GM18502 (cell line): Measurements from ENCODE around the gene GGT6.

Experiments
- ATAC-seq: cut with Tn5 transposase; IDR thresholded peaks from one replicate; pipeline ENCODE4 v1.9.1; 2021; ENCODE audit warnings: mild to moderate bottlenecking; ENCODE audit not compliant: unreplicated experiment, poor library complexity

Gene GGT6

GRCh38 chr17:4530799-4531730 lies 29.3 kb downstream of the GGT6 start:
- no peak for ATAC-seq

GRCh38 chr17:4529533-4530152 lies 30.7 kb downstream of the GGT6 start:
- no peak for ATAC-seq

GRCh38 chr17:4527566-4528125 lies 32.7 kb downstream of the GGT6 start:
- ATAC-seq: no peak

GRCh38 chr17:4527134-4527533 lies 33.2 kb downstream of the GGT6 start:
- ATAC-seq: no peak

- no peak for ATAC-seq
Observed at GRCh38 chr17:4525691-4526397, 34.5 kb downstream of the GGT6 start.

GRCh38 chr17:4523946-4524345 lies 36.4 kb downstream of the GGT6 start:
- ATAC-seq: no peak

- no peak for ATAC-seq
Observed at GRCh38 chr17:4522661-4523060, 37.7 kb downstream of the GGT6 start.

GRCh38 chr17:4520894-4521600 lies 39.3 kb downstream of the GGT6 start:
- ATAC-seq: no peak

- no peak for ATAC-seq
Observed at GRCh38 chr17:4520060-4520893, 40.1 kb downstream of the GGT6 start.

- ATAC-seq: no peak
Observed at GRCh38 chr17:4519361-4519788, 41.0 kb downstream of the GGT6 start.

GRCh38 chr17:4518901-4519300 lies 41.5 kb downstream of the GGT6 start:
- ATAC-seq: no peak

- ATAC-seq: no peak
Observed at GRCh38 chr17:4516735-4517134, 43.6 kb downstream of the GGT6 start.

- no peak for ATAC-seq
Observed at GRCh38 chr17:4515501-4515900, 44.9 kb downstream of the GGT6 start.

- ATAC-seq: no peak
Observed at GRCh38 chr17:4514779-4515178, 45.6 kb downstream of the GGT6 start.

GRCh38 chr17:4514206-4514605 lies 46.2 kb downstream of the GGT6 start:
- ATAC-seq: no peak

GRCh38 chr17:4513113-4514032 lies 47.0 kb downstream of the GGT6 start:
- ATAC-seq: no peak

GRCh38 chr17:4512156-4513112 lies 47.9 kb downstream of the GGT6 start:
- ATAC-seq: no peak
